H1 (cell line): ENCODE results near the gene TBC1D4. TPM values are rescaled to one million over a fixed set of nuclear protein-coding genes. Genes with fewer than 3 reads are reported as not detected.

ENCODE experiments used
- HDAC2 ChIP-seq, 2 experiments: fragments of 300-600 bp in 1 of 2; sonication (generic) in 1 of 2; IDR thresholded peaks; 2 replicates each; pipeline ENCODE4 v1.6.1; 2011 to 2012; ENCODE audit warnings: low read depth in 2 of 2, low read length in 2 of 2, mild to moderate bottlenecking in 2 of 2, moderate library complexity in 2 of 2, borderline replicate concordance in 1 of 2, inconsistent platforms in 1 of 2
- NANOG ChIP-seq: IDR thresholded peaks from 2 replicates; pipeline ENCODE4 v1.6.1; 2011; ENCODE audit warnings: low read length, low read depth, mild to moderate bottlenecking, inconsistent platforms; ENCODE audit not compliant: insufficient read depth, poor library complexity, severe bottlenecking
- POLR2AphosphoS5 ChIP-seq: IDR thresholded peaks from 2 replicates; pipeline ENCODE4 v1.6.1; 2011; ENCODE audit warnings: low read depth, low read length
- SIX5 ChIP-seq: IDR thresholded peaks from 2 replicates; pipeline ENCODE4 v1.6.1; 2011; ENCODE audit warnings: mild to moderate bottlenecking, low read depth, low read length
- TAF7 ChIP-seq: optimal IDR thresholded peaks from 2 replicates; pipeline ENCODE3; 2011; ENCODE audit warnings: low read depth, mild to moderate bottlenecking, inconsistent platforms, low read length, moderate library complexity, borderline replicate concordance
- polyA plus RNA-seq, 7 experiments: library from polyadenylated mRNA; depleted of rRNA in 3 of 7; stranded (reverse) in 5 of 7; unstranded in 2 of 7; fragments of >200 nt in 5 of 7; fragments of 200-250 nt in 2 of 7; gene quantifications; 1 replicate in 5 of 7; 2 replicates in 1 of 7; 4 replicates in 1 of 7; pipeline versions ENCODE4 v1.2.1 to v1.2.3, GENCODE V29; 2011 to 2013; ENCODE audit warnings: missing spikeins in 2 of 7, mixed read lengths in 2 of 7
- total RNA-seq: library from RNA; stranded (reverse); fragmentation: NEBNext Ultra II Directional; extraction: Animal tissue kit (Norgen Biotek cat#: 25700); gene quantifications from 2 replicates; pipeline ENCODE4 v1.2.1, GENCODE V29; 2021
- TF ChIP-seq, protein P1 (sequence below): IDR thresholded peaks from 2 replicates; pipeline ENCODE4 v1.6.1; 2012; ENCODE audit warnings: low read length, inconsistent platforms

The TBC1D4 gene
- total and polyA plus RNA-seq, 2 of the 8 experiments (the other 6 are each of a cell fraction or from before 2014, with no cell fraction given), result 16.7 to 39.0 TPM

DNA sequence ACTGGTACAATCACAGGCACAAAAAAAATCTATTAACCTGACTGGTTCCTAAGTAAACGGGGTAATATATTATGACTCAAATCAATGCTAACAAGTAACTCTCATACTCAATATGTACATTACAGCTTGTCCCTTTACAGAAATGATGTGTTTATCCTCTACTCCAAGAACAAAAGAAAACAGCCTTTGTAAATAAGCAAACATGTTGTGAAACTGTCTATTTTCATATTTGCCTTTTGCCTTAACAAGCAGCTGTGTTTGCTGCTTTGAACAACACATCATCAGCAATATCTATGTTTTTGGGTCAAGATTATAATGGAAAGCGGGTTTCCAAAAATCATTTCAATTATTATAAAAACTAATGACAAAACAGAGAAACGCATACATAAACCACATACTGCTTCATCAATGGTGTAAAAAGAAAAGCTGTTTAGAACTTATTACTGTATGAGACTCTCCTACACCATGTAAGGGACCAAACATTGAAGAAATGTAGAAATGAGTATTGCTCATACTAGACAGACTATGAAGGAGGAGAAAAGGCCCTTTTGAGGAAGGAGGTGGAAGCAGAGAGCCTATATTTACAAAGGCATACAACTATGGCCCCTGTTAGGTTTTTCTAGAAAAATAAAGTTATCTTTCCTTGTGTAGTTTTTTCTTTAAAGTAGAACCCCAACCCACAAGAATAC is 14.8 kb downstream of the TBC1D4 start (continued):
- TF ChIP-seq, protein P1, sequence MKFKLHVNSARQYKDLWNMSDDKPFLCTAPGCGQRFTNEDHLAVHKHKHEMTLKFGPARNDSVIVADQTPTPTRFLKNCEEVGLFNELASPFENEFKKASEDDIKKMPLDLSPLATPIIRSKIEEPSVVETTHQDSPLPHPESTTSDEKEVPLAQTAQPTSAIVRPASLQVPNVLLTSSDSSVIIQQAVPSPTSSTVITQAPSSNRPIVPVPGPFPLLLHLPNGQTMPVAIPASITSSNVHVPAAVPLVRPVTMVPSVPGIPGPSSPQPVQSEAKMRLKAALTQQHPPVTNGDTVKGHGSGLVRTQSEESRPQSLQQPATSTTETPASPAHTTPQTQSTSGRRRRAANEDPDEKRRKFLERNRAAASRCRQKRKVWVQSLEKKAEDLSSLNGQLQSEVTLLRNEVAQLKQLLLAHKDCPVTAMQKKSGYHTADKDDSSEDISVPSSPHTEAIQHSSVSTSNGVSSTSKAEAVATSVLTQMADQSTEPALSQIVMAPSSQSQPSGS, result no peak
- TF ChIP-seq NANOG (no peak), POLR2AphosphoS5 (no peak), TAF7 (no peak), SIX5 (no peak), HDAC2 (IDR thresholded peaks at IDR 0.05; ENCODE audit: borderline replicate concordance in 1 of 2, low read depth in 2 of 2, low read length in 2 of 2) (no peak)
- TF ChIP-seq, all 59 proteins: peak for 0
